Tibial nerve (tissue), 4 donors: ENCODE data around the gene DISC1. TPM values are rescaled to one million over a fixed set of nuclear protein-coding genes. Genes with fewer than 3 reads are reported as not detected.
A peak's percentile ranks its signal among the peaks of the same experiment; 100 is the strongest.
"Not testable (repeated sequence)": the region's sequence is repeated elsewhere in the genome, so short reads cannot be mapped to it uniquely, and the experiment has no call there.

Source experiments
- DNase-seq, 2 donors: peaks; one replicate each; pipeline ENCODE4 v3.0.0-alpha.2; 2019; ENCODE audit warnings: low spot score in 2 of 2
- H3K27ac ChIP-seq, 4 donors: fragments of 200-600 bp; sonication (generic) in 3 of 4; one replicate each; pipeline ENCODE4 v1.5.1; 2017 to 2019; ENCODE audit warnings: mild to moderate bottlenecking in 1 of 4
- H3K27me3 ChIP-seq, 2 donors: fragments of 200-600 bp; sonication (generic) in 1 of 2; one replicate each; pipeline versions ENCODE4 v1.5.1 to v1.6.0; 2017 to 2019
- H3K36me3 ChIP-seq, 3 donors: fragments of 200-600 bp; sonication (generic); one replicate each; pipeline ENCODE4 v1.5.1; 2018 to 2019
- H3K4me1 ChIP-seq, 4 donors: fragments of 200-600 bp; sonication (generic) in 3 of 4; one replicate each; pipeline ENCODE4 v1.5.1; 2017 to 2019
- H3K4me3 ChIP-seq, 4 donors: fragments of 200-600 bp; sonication (generic) in 3 of 4; one replicate each; pipeline ENCODE4 v1.5.1; 2017 to 2019; ENCODE audit warnings: mild to moderate bottlenecking in 1 of 4, moderate library complexity in 1 of 4
- H3K9me3 ChIP-seq, 4 donors: fragments of 200-600 bp; sonication (generic) in 3 of 4; one replicate each; pipeline ENCODE4 v1.5.1; 2017 to 2019
- CTCF ChIP-seq, 5 experiments: fragments of 200-600 bp in 3 of 5; fragments of 450-650 bp in 2 of 5; sonication (generic) in 3 of 5; IDR thresholded peaks; one replicate each; pipeline ENCODE4 v1.5.1; 2016 to 2019; ENCODE audit warnings: antibody characterized with exemption in 5 of 5, mild to moderate bottlenecking in 3 of 5, moderate library complexity in 2 of 5
- EP300 ChIP-seq, 2 donors: sonication (generic); formaldehyde crosslinking; IDR thresholded peaks; one replicate each; pipeline ENCODE4 v1.6.1; 2017; ENCODE audit warnings: antibody characterized with exemption in 2 of 2, mild to moderate bottlenecking in 1 of 2
- POLR2A ChIP-seq, 2 donors: fragments of 450-650 bp; IDR thresholded peaks; one replicate each; pipeline ENCODE4 v1.6.1; 2017; ENCODE audit warnings: antibody characterized with exemption in 2 of 2, mild to moderate bottlenecking in 2 of 2, moderate library complexity in 2 of 2
- WGBS, 2 donors: methylation state at CpG; one replicate each; pipeline ENCODE4 v1.1.5; 2018; 5-methylcytosine and 5-hydroxymethylcytosine counted together
- total RNA-seq, 4 donors: library from RNA; depleted of rRNA; stranded (reverse); fragments of >200 nt; gene quantifications; one replicate each; pipeline ENCODE4 v1.1.0, GENCODE V29; 2016

Gene DISC1
- total RNA-seq, 4 donors from 2014 or later: 29.9 to 39.0 (median 32.7) TPM

DNA sequence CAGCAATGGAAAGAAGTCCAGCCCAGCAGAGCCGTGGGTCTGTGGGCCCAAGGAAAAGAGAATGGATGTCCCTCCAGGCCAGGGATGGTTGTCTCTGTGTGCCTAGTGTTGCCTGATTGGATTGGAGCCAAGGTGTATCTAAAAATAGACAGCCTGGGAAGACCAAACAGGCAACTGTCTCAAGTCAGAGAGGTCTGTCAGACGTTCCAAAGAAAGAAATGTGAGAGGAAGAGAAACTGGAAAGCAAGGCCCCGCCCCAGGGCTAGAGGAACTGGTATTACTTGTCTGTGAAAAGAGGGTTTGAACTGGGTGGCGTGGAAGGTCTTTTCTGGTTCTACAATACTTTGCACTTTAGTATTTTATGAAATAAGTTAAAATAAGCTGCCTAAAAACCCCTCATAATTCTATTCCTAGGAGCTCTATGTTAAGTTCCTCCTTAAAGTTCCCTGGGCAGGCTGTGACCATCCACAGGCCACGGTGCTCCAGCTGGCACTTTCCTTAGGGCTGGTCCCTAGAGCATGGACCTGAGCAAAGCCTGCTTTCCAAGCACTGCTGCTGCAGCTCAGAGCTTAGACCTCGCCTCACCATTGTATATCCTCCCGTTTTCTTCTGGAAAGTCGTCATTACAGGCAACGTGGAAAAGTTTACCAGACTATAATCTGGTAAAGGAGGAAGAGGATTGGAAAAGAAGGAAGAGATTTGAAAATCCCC, 151.6 kb downstream of the DISC1 start:
- no peaks in the 10 kb centered on the region for H3K27me3 ChIP-seq
- H3K9me3 ChIP-seq: no peaks in the 10 kb centered on the region
- 48 to 55% methylated on average over 9 of the region's 9 CpGs for WGBS, 2 donors
- H3K4me3 ChIP-seq: no peak overlapping the region
- peaks cover 0 to 52% (median 19%) of the 10 kb centered on the region in 4 donors for H3K4me1 ChIP-seq
- DNase-seq: peak; percentile 16 to 26
- H3K27ac ChIP-seq: peak overlapping the region in 2 of 4 donors; percentile 54 to 72
- H3K36me3 ChIP-seq: no peaks in the 10 kb centered on the region
- no peak for TF ChIP-seq POLR2A (IDR thresholded peaks at IDR 0.05)
- TF ChIP-seq EP300 (IDR thresholded peaks at IDR 0.05): peak in 1 of 2 donors; percentile 16
- no peak for TF ChIP-seq CTCF (IDR thresholded peaks at IDR 0.05)

DNA sequence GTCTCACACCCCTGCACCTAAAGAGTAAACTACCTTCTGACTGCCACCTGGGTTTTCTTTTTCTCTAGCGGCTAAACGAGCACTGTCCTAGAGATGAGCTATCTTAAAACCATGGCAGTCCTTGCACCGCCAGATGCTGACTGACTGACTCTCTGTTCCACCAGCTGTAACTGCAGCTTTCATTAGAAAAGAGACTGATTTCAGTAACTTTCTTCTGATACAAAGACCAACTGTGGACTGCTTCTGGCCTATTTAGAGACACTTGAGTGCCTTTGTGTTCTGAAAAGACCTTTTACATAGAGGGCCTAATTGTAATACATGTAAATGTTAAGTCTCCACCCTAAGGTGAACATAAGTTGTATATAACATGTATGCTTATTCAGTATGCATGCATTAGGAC, 152.5 kb downstream of the DISC1 start:
- TF ChIP-seq EP300 (IDR thresholded peaks at IDR 0.05): no peak
- no peak for TF ChIP-seq CTCF (IDR thresholded peaks at IDR 0.05)
- no peak for TF ChIP-seq POLR2A (IDR thresholded peaks at IDR 0.05)
- peak overlapping the region in 2 of 4 donors; percentile 54 to 72 for H3K27ac ChIP-seq
- no peak for DNase-seq
- H3K4me3 ChIP-seq: no peak overlapping the region
- no peaks in the 10 kb centered on the region for H3K36me3 ChIP-seq
- WGBS, 2 donors: 65 to 90% methylated on average over 3 of the region's 3 CpGs
- H3K9me3 ChIP-seq: no peaks in the 10 kb centered on the region
- H3K4me1 ChIP-seq: peaks cover 0 to 52% (median 19%) of the 10 kb centered on the region in 4 donors
- H3K27me3 ChIP-seq: no peaks in the 10 kb centered on the region

GRCh38 chr1:231781892-231782291, 155.3 kb downstream of the DISC1 start:
- no peaks in the 10 kb centered on the region for H3K9me3 ChIP-seq
- 52 to 53% methylated on average over 2 of the region's 2 CpGs for WGBS, 2 donors
- H3K36me3 ChIP-seq: no peaks in the 10 kb centered on the region
- no peak for DNase-seq
- peak overlapping the region in 1 of 4 donors; percentile 52 for H3K27ac ChIP-seq
- no peak overlapping the region for H3K4me3 ChIP-seq
- TF ChIP-seq CTCF (IDR thresholded peaks at IDR 0.05) (no peak), EP300 (IDR thresholded peaks at IDR 0.05) (peak in 1 of 2 donors; percentile 12)
- H3K4me1 ChIP-seq: peaks cover 0 to 38% (median 13%) of the 10 kb centered on the region in 4 donors
- no peaks in the 10 kb centered on the region for H3K27me3 ChIP-seq

- H3K27me3 ChIP-seq, H3K4me3 ChIP-seq, DNase-seq, H3K36me3 ChIP-seq, H3K9me3 ChIP-seq, H3K27ac ChIP-seq: not testable (repeated sequence)
- H3K4me1 ChIP-seq: peaks cover 0 to 13% (median 0%) of the 10 kb centered on the region in 4 donors
- WGBS, 2 donors: 88 to 91% methylated on average over 2 of the region's 2 CpGs
These were observed 158.5 kb downstream of the DISC1 start for GRCh38 chr1:231785073-231785472.

DNA sequence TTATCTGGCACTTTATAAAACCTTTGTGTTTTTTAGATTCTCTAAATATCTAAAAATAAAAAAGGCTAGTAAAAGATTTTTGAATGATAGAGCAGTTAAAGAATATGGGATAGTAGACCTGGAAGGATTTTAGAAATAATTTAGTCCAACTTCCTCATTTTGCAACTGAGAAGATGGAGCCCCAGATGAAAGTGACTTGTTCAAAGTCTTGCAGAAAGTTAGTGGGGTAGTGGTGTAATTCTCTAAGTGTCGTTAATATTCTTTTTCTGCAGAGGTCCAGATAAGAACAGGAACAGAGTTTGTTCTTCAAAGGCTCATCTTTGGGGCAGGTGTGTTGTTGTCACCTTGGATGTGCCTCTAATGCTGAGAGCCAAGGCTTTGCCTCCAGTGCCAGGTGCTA, 159.5 kb downstream of the DISC1 start:
- Histone ChIP-seq H3K4me3 (no peak overlapping the region), H3K36me3 (peaks cover 0 to 8% (median 0%) of the 10 kb centered on the region in 3 donors), H3K4me1 (peaks cover 0 to 13% (median 0%) of the 10 kb centered on the region in 4 donors), H3K27me3 (no peaks in the 10 kb centered on the region), H3K9me3 (no peaks in the 10 kb centered on the region), H3K27ac (no peak overlapping the region)
- no peak for TF ChIP-seq POLR2A (IDR thresholded peaks at IDR 0.05)
- WGBS, 2 donors: 91 to 92% methylated on average over 1 of the region's 1 CpG
- DNase-seq: no peak

- DNase-seq: no peak
- H3K9me3 ChIP-seq: no peaks in the 10 kb centered on the region
- 48 to 58% methylated on average over 2 of the region's 2 CpGs for WGBS, 2 donors
- H3K27ac ChIP-seq: no peak overlapping the region
- H3K4me3 ChIP-seq: no peak overlapping the region
- TF ChIP-seq CTCF (IDR thresholded peaks at IDR 0.05): no peak
- no peak for TF ChIP-seq EP300 (IDR thresholded peaks at IDR 0.05)
- no peak for TF ChIP-seq POLR2A (IDR thresholded peaks at IDR 0.05)
- peaks cover 0 to 17% (median 0%) of the 10 kb centered on the region in 3 donors for H3K36me3 ChIP-seq
- H3K27me3 ChIP-seq: no peaks in the 10 kb centered on the region
- peaks cover 0 to 5% (median 0%) of the 10 kb centered on the region in 4 donors for H3K4me1 ChIP-seq
These were observed 166.0 kb downstream of the DISC1 start for GRCh38 chr1:231792634-231793033.
